Measurements from ENCODE around the gene TXNDC8.
"Not testable (repeated sequence)": the region's sequence is repeated elsewhere in the genome, so short reads cannot be mapped to it uniquely, and the experiment has no call there.

Gene TXNDC8

GRCh38 chr9:110328763-110329162 is 8.9 kb downstream of the TXNDC8 start:
- DNase-seq (ENCODE audit: low read depth, low spot score), result no peak

DNA sequence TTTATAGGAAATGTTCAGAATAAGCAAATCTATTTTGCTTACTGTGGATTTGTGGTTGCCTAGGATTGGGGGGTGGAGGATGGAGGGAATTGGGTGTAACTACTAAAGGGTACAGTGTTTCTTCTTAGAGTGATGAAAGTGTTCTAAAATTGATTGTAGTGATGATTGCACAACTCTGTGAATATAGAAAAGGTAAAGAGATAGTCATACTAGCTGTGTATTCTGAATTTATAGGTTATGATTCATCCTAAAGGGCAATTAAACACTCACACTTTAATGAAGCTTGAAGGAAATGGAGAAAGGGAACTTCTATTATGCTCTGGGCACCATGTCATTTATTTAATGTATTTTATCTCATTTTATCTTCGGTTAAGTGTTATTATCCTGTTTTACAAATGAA is 9.9 kb downstream of the TXNDC8 start:
- no peak for DNase-seq (ENCODE audit: low read depth, low spot score)

- no peak for DNase-seq (ENCODE audit: low read depth, low spot score)
These were observed 13.8 kb downstream of the TXNDC8 start for GRCh38 chr9:110323818-110324217.

GRCh38 chr9:110320651-110321445 is 16.8 kb downstream of the TXNDC8 start:
- no peak for DNase-seq (ENCODE audit: low read depth, low spot score)

GRCh38 chr9:110319781-110320492 is 17.7 kb downstream of the TXNDC8 start:
- no peak for DNase-seq (ENCODE audit: low read depth, low spot score)

- DNase-seq (ENCODE audit: low read depth, low spot score), result no peak
These were observed 19.8 kb downstream of the TXNDC8 start for GRCh38 chr9:110317911-110318310.

DNA sequence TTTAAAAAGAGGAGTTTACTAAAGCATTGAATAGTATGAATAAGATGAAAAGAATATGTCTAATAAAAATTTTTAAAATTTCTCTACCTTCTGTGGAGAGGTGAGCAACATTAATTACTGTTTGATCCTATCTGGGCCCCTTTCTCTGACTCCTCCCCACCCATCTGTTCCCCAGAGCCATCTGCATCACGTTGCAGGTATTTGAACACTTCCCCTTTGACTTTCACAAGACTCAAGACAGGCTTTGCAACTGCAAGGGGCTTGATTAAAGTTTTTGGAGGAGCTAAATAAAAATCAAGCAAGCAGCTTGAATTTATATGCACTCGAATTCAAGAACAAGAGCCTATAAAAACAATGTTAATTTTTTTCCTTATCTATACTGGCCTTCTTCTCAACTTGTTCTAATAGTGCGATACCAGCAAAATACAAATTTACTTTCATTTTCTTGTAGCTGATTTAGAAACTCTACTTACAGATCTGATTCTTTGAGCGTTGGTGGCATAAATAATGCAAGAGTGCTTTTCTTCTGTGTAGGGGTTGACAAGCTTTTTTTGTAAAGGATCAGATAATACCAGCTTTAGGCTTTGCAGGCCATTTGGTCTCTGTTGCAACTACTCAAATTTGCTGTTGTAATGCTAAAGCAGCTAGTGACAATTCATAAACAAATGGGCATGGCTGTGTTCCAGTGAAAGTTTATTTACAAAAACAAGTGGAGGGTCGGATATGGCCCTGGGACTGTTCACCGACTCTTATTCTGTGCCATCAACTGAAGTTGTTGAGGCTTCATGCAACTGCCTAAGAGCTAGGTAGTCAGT is 21.2 kb downstream of the TXNDC8 start:
- no peak for DNase-seq (ENCODE audit: low read depth, low spot score)

DNA sequence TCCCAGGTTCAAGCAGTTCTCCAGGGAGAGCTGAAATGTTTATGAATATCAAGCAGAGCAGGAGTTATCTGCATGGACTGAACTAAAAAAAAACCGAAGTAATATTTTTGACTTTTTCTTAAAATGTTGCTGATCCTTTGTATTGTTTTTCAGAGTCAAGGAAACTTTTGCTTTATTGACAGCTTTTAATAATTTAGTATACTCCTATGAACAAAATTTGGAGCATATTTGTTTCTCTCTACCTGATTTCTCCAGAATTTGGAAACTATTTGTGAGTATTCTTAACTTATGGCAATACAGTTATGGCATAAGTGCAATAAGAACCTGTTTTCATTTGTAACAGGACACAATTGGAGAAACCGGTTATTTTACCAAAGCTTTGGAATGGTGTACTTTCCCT is 25.7 kb downstream of the TXNDC8 start:
- DNase-seq (ENCODE audit: low read depth, low spot score), result not testable (repeated sequence)

DNA sequence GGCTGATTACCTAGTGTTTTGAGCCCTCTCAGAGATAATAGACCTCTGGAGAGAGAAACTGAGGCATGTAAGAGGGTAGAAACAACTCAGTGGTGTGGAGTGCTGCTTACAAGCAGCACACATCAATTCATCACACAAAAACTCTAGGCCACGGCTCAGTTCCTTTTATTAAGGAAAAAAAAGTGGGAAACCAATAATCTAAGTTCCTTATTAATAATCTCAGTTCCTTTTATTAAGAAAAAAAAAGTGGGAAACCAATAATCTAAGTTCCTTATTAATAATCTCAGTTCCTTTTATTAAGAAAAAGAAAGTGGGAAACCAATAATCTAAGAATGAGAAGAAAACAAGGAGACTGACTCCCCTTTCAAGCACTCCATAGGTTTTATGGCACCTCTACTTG is 28.0 kb downstream of the TXNDC8 start:
- DNase-seq (ENCODE audit: low read depth, low spot score), result no peak

GRCh38 chr9:110308633-110309038 is 29.0 kb downstream of the TXNDC8 start:
- DNase-seq (ENCODE audit: low read depth, low spot score), result no peak

GRCh38 chr9:110307191-110307590 is 30.5 kb downstream of the TXNDC8 start:
- no peak for DNase-seq (ENCODE audit: low read depth, low spot score)

DNA sequence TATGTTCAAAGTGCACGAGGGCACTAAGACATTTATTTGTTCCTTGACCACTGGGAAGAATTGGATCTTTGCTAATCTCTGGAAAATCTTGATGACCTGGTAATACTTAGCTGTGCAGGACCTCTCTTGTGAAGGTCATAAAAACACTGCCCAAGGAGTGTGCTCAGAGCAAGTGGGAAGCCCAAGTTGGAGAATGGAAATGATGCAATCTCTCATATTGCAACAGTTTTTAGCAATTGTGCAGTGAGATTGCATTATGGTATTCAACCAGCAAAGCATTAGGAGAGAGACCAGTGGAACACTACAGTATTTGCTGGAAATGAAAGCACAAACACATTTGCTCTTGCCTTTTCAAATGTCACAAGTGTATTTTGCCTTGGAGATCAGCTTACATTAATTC is 34.5 kb downstream of the TXNDC8 start:
- no peak for DNase-seq (ENCODE audit: low read depth, low spot score)

- no peak for DNase-seq (ENCODE audit: low read depth, low spot score)
These were observed 39.5 kb downstream of the TXNDC8 start for GRCh38 chr9:110298043-110298605.

DNA sequence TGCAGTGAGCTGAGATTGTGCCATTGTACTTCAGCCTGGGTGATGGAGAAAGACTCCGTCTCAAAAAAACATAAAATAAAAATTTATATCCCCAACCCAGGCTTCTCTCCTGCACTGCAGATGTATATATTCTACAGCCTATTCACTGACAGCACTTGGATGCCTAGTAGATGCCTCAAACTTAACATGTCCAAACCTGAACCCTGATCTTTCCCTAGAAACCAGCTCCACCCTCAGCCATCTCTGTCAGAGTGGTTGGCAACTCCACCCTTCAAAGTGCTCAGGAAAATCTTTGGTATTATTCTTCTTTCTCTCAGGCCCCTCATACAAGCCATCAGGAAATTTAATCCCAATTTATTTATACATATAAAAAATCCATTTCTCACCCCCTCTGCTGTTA is 44.4 kb downstream of the TXNDC8 start:
- DNase-seq (ENCODE audit: low read depth, low spot score), result no peak

- DNase-seq (ENCODE audit: low read depth, low spot score), result no peak
These were observed 45.6 kb downstream of the TXNDC8 start for GRCh38 chr9:110291921-110292557.

DNA sequence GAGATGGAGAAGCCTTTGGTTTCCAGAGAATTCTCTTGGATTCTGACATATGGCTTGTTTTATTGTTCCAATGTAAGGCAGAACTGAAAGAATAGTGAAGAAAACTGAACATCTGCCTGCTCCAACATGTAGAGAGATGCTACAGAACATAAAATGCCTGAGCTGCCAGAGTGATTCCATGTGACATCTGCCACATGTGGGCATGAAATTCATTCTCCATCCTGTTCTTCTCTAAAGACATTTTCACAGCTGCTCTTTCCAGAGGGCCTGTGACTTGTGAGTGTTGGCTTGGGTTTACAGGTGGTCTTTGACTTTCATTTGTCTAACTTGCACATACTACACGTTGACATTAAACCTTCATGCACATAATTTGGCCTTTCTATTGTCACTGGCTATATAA is 47.7 kb downstream of the TXNDC8 start:
- DNase-seq (ENCODE audit: low read depth, low spot score), result no peak

DNA sequence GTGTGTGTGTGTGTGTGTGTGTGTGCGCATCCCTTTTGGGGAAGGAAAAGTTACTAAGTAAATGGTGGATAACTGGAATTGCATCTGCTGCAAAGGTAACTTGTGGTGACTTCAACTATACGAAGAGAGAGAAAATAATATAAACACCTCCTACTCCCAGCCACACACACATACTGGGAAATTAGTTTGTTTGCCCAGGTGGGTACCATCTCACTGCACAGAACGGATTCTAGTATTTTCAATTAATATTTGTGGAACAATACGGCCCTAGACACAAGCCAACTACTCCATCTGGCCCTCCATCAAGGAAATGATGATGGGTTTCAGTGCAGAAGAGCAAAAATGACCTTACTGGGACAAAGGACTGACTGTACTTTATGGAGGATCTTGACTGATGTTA is 49.2 kb downstream of the TXNDC8 start:
- DNase-seq (ENCODE audit: low read depth, low spot score), result no peak

DNA sequence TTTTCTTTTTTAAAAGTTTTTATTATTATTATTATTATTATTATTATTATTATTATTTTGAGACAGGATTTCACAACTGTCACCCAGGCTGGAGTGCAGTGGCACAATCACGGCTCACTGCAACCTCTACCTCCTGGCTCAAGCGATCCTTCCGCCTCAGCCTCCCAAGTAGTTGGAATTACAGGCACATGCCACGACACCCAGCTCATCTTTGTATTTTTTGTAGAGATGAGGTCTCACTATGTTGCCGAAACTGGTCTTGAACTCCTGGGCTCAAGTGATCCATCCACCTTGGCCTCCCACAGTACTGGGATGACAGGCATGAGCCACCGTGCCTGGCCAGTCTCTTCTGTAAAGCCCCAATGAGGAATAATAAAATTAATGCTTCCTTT is 50.4 kb downstream of the TXNDC8 start:
- no peak for DNase-seq (ENCODE audit: low read depth, low spot score)

- no peak for DNase-seq (ENCODE audit: low read depth, low spot score)
These were observed 53.3 kb downstream of the TXNDC8 start for GRCh38 chr9:110284211-110284844.

DNA sequence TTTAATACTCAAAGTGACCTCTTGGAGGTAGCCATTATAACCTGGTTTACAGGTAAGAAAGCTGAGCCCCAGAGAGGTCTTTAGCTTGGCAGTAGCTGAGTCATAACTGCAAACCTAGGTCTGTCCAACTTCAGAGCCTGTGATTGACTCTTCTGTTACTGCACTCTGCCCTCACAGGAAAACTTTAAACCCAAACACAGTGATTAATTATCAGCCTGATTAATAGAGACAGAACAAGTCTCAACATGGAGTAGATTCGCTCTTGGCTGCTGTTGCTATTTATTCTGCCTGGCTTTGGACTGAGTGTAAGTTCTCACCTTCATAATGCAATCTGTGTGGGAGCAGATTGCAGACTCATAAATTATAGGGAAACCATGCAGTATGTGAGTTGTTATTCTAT is 53.9 kb downstream of the TXNDC8 start:
- no peak for DNase-seq (ENCODE audit: low read depth, low spot score)

DNA sequence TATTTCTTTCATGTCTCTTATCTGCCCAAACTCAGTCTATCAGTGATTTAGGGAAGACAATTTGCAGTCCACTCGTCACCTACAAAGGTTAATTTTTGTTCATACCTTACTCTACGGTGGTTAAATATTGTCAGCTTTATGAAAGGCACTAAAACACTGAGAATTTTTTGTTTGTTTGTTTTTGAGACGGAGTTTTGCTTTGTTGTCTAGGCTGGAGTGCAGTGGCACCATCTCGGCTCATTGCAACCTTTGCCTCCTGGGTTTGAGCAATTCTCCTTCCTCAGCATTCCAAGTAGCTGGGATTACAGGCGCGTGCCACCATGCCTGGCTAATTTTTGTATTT is 55.0 kb downstream of the TXNDC8 start:
- DNase-seq (ENCODE audit: low read depth, low spot score), result no peak
